Endothelial cell of umbilical vein (primary cell): Measurements from ENCODE around the gene TMTC1.

Source experiments
- EZH2 ChIP-seq: IDR thresholded peaks from 2 replicates; pipeline ENCODE4 v1.6.1; 2012; ENCODE audit warnings: borderline replicate concordance, low read depth, mild to moderate bottlenecking, moderate library complexity, low read length, inconsistent platforms; ENCODE audit not compliant: severe bottlenecking
- POLR2A ChIP-seq: IDR thresholded peaks from 2 replicates; pipeline ENCODE4 v1.6.1; 2012; ENCODE audit warnings: low read depth, mild to moderate bottlenecking, control low read depth, low read length
- POLR2AphosphoS5 ChIP-seq: IDR thresholded peaks from 2 replicates; pipeline ENCODE4 v1.6.1; 2012; ENCODE audit warnings: low read depth, mild to moderate bottlenecking, control low read depth, low read length, moderate library complexity; ENCODE audit not compliant: insufficient read depth
- TF ChIP-seq, protein P1 (sequence below), 2 donors: IDR thresholded peaks; 1 replicate in 1 of 2; 2 replicates in 1 of 2; pipeline ENCODE4 v1.5.1; 2011; ENCODE audit warnings: low read length in 2 of 2, mild to moderate bottlenecking in 2 of 2, moderate library complexity in 2 of 2, control low read depth in 1 of 2, inconsistent platforms in 1 of 2, low read depth in 1 of 2; ENCODE audit not compliant: insufficient read depth in 1 of 2; ENCODE audit errors: extremely low read depth in 1 of 2

DNA sequence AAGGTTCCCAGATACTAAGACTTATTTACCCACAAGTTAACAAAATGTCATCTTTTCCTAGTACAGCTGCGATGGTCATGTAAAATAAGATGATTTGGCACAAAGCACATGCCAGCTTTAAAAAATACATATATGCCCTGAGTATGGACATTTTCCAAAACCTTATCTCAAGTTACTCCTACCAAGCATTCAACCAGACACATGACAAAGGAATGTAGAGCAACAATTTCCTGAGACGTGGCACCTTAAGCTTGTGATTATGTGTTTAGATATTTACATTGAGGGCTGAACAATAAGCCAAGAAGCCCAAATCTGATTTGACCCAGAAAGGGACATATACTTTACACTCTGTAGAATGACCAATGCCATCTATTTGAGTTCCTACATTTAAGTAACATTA lies 261.8 kb downstream of the TMTC1 start:
- TF ChIP-seq, protein P1, sequence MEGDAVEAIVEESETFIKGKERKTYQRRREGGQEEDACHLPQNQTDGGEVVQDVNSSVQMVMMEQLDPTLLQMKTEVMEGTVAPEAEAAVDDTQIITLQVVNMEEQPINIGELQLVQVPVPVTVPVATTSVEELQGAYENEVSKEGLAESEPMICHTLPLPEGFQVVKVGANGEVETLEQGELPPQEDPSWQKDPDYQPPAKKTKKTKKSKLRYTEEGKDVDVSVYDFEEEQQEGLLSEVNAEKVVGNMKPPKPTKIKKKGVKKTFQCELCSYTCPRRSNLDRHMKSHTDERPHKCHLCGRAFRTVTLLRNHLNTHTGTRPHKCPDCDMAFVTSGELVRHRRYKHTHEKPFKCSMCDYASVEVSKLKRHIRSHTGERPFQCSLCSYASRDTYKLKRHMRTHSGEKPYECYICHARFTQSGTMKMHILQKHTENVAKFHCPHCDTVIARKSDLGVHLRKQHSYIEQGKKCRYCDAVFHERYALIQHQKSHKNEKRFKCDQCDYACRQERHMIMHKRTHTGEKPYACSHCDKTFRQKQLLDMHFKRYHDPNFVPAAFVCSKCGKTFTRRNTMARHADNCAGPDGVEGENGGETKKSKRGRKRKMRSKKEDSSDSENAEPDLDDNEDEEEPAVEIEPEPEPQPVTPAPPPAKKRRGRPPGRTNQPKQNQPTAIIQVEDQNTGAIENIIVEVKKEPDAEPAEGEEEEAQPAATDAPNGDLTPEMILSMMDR (IDR thresholded peaks at IDR 0.05; ENCODE audit: extremely low read depth in 1 of 2, insufficient read depth in 1 of 2, low read depth in 1 of 2, low read length in 2 of 2), result no peak
- TF ChIP-seq EZH2, result no peak
- TF ChIP-seq POLR2A, result no peak
- TF ChIP-seq POLR2AphosphoS5, result no peak
